HFF-Myc (cell line): ENCODE measurements around the gene BCDIN3D.
"Not testable (repeated sequence)": the region's sequence is repeated elsewhere in the genome, so short reads cannot be mapped to it uniquely, and the experiment has no call there.

ENCODE experiments used
- DNase-seq: peaks from one replicate; pipeline ENCODE4 v3.0.0-alpha.2; 2011; ENCODE audit warnings: low read depth; ENCODE audit errors: extremely low read depth
- H3K4me3 ChIP-seq: replicated peaks from 2 replicates; pipeline ENCODE4 v1.5.1; 2011; ENCODE audit warnings: low read depth, mild to moderate bottlenecking, control low read depth, low read length
- CTCF ChIP-seq: IDR thresholded peaks from 2 replicates; pipeline ENCODE4 v1.5.1; 2012; ENCODE audit warnings: mild to moderate bottlenecking, low read depth, low read length, control low read depth; ENCODE audit errors: missing control alignments

Gene BCDIN3D

DNA sequence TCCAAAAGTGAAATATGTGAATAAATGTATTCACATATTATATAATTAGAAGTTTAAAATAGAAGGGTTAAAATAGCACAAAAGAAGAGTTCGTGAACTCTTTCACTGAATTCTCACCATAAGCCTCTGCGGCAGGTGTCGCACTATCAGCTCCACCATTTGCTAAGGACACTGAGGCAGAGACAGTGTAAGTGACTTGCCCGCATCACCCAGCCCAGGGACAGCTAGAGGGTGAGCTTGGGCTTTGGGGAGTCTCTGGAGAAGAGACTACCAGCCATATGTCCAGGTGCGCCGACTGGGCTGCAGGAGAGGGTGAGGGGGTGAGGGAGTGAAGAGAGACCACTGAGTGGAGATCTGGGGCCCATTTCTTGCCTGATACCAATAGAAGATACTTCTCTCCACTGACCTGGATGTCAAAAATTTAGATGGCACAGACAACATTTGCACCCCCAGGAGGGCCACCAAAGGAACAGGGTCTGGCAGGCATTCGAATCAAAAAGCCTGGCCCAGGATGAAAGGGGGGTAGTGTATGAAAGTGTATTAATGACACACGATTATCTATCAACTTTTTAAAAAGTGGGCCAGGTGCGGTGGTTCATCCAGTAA lies 32.3 kb upstream of the BCDIN3D start:
- DNase-seq, result no peak
- no peak overlapping the region for H3K4me3 ChIP-seq
- TF ChIP-seq CTCF, result no peak

GRCh38 chr12:49874142-49874897 lies 31.4 kb upstream of the BCDIN3D start:
- DNase-seq, result no peak
- TF ChIP-seq CTCF, result no peak
- H3K4me3 ChIP-seq, result no peak overlapping the region

GRCh38 chr12:49873361-49873934 lies 30.5 kb upstream of the BCDIN3D start:
- no peak for TF ChIP-seq CTCF
- no peak overlapping the region for H3K4me3 ChIP-seq
- DNase-seq, result no peak

GRCh38 chr12:49872781-49873181 lies 29.9 kb upstream of the BCDIN3D start:
- no peak overlapping the region for H3K4me3 ChIP-seq
- no peak for TF ChIP-seq CTCF
- DNase-seq, result no peak

- TF ChIP-seq CTCF, result no peak
- DNase-seq, result no peak
- H3K4me3 ChIP-seq, result no peak overlapping the region
Observed at GRCh38 chr12:49872381-49872780, 29.5 kb upstream of the BCDIN3D start.

GRCh38 chr12:49871811-49872251 lies 28.9 kb upstream of the BCDIN3D start:
- not testable (repeated sequence) for DNase-seq, H3K4me3 ChIP-seq

- no peak overlapping the region for H3K4me3 ChIP-seq
- DNase-seq, result no peak
- no peak for TF ChIP-seq CTCF
Observed at GRCh38 chr12:49871263-49871561, 28.3 kb upstream of the BCDIN3D start.
